D721Med (cell line): ENCODE results near the gene MAN1C1.
"Not testable (repeated sequence)": the region's sequence is repeated elsewhere in the genome, so short reads cannot be mapped to it uniquely, and the experiment has no call there.

Source experiments
- DNase-seq: peaks from one replicate; pipeline ENCODE4 v3.0.0; 2011; ENCODE audit warnings: low spot score; ENCODE audit not compliant: insufficient read length
- FAIRE-seq: peaks from 2 replicates; lab custom pipeline; 2011; peaks lifted over from hg19 to GRCh38; lab: Jason Lieb, UNC
- CTCF ChIP-seq: IDR thresholded peaks from 2 replicates; pipeline ENCODE4 v1.5.1; 2012; ENCODE audit warnings: mild to moderate bottlenecking, control low read depth; ENCODE audit not compliant: insufficient read depth; ENCODE audit errors: missing control alignments

The MAN1C1 gene

GRCh38 chr1:25698252-25698651, 81.7 kb downstream of the MAN1C1 start:
- no peak for FAIRE-seq
- no peak for TF ChIP-seq CTCF
- no peak for DNase-seq

DNA sequence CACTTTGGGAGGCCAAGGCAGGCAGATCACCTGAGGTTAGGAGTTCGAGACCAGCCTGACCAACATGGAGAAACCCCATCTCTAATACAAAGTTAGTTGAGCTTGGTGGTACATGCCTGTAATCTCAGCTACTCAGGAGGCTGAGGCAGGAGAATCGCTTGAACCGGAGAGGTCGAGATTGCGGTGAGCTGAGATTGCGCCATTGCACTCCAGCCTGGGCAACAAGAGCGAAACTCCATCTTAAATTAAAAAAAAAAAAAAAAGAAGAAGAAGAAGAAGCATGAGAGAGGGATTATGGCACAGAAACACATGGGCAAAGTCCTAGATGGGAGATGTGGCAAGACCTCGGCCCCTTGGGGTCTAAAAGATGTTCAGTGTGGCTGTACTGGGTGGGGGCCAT, 82.5 kb downstream of the MAN1C1 start:
- not testable (repeated sequence) for DNase-seq, FAIRE-seq

DNA sequence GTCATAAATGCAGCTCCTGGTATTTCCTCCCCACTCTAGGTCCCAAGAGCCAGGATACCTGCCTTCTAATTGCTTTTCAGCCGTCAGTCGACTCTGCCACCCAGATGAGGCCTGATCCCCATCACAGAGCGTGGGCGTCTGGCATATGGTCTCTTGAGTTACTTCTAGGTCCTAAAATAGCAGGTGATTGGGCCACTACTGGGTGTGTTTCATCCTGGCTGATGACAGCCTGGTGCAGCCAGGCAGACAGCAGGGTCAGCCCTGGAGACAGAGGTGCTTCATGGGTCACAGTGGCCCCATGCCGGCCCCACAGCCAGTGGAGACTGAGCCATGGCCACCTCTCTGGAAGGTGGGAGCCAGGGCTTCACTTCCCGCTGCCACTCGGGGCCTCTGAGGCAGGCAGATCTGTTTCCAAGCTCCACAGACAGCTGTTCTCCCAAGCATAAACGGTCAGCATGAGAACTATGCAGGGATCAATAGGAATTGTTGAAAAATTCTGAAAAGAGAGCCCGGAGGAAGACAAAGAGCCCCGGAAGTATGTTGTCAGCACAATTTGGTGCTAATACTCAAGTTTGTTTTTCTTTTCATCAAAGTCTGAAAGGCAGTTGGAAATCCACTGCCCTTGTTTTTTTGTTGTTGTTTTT, 83.0 kb downstream of the MAN1C1 start:
- no peak for FAIRE-seq
- TF ChIP-seq CTCF: no peak

GRCh38 chr1:25700144-25700523, 83.5 kb downstream of the MAN1C1 start:
- no peak for DNase-seq
- TF ChIP-seq CTCF: no peak
- FAIRE-seq: no peak

More for the DNA sequence above, 83.0 kb downstream of the MAN1C1 start:
- DNase-seq: no peak

- DNase-seq: no peak
- no peak for FAIRE-seq
- TF ChIP-seq CTCF: no peak
Measured at GRCh38 chr1:25700626-25701025, 84.0 kb downstream of the MAN1C1 start.

- no peak for TF ChIP-seq CTCF
- DNase-seq: no peak
- no peak for FAIRE-seq
Measured at GRCh38 chr1:25701030-25701785, 84.6 kb downstream of the MAN1C1 start.

GRCh38 chr1:25702101-25702775, 85.6 kb downstream of the MAN1C1 start:
- no peak for TF ChIP-seq CTCF
- DNase-seq (no peak), FAIRE-seq (no peak)
